NCI-H2081 treated with DMSO at 0.1 percent for 48 hours (cell line): ENCODE measurements around the gene RASA1.
"Not testable (repeated sequence)": the region's sequence is repeated elsewhere in the genome, so short reads cannot be mapped to it uniquely, and the experiment has no call there.

Experiments
- DNase-seq: peaks from one replicate; lab custom pipeline; 2025; lab: John Stamatoyannopoulos, UW

The RASA1 gene

DNA sequence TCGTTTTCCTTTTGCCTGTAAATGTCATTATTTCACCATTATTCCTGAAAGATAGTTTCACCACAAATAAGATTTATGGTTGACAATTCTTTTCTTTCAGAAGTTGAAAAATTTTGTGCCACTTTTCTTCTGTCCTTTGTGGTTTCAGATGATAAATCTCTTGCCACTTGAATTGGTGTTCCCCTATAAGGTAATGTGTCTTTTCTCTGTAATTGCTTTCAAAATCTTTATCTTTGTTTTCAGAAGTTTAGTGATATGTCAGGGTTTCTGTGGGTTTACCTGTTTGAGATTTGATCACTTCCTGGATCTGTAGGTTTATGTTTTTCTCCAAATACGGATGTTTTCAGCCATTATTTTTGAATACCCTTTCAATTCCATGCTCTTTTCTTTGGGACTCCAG is 14.6 kb downstream of the RASA1 start:
- DNase-seq: no peak

DNA sequence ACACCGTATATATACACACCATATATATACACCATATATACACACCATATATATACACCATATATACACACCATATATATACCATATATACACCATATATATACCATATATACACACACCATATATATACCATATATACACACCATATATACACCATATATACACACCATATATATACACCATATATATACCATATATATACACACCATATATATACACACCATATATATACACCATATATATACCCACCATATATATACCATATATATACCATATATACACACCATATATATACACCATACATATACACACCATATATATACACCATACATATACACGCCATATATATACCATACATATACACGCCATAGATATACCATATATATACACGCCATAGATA is 19.6 kb downstream of the RASA1 start:
- not testable (repeated sequence) for DNase-seq

DNA sequence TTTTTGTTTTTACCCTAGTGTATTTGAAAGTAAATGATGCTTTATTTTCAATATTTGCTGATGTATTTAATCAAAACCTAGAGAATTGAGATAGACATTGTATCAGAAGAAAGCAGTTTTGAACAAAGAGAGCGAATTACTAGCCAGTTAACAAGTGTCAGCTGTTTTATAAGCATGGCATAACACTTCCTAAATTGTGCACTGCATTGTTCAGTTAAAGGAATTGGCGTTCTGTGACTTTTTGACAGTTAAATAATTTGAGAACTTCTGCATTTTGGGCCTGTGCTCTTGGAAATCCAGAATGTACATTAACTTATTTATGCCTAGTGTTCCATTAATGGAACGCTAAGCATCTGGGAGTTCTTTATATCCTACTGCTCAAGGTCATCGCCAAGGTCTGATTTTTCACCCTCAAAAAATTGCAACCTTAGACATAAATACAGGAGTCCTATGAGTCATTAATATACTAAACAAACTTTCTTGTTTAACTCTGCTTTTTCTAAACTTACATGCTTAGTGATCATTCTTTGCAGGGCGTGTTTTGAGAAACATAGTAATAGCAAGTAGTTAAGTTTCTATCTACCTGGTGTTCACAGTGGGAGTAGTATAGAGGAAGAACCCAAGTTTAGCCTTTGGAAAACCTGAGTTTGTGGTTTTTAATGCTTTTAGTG is 31.1 kb downstream of the RASA1 start:
- no peak for DNase-seq

DNA sequence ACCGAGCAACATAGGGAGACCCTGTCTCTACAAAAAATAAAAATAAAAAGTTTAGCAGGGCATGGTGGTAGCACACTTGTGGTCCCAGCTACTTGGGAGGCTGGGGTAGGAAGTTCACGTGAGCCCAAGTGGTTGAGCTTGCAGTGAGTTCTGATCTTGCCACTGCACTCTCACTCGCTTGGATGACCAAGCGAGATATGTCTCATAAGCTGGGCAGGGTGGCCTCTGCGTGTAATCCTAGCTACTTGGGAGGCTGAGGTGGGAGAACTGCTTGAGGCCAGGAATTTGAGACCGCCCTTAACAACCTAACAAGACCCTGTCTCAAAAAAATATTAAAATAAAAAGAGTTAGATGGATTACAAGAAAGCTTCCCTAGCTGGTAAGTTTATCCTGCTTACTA is 32.5 kb downstream of the RASA1 start:
- DNase-seq: no peak

DNA sequence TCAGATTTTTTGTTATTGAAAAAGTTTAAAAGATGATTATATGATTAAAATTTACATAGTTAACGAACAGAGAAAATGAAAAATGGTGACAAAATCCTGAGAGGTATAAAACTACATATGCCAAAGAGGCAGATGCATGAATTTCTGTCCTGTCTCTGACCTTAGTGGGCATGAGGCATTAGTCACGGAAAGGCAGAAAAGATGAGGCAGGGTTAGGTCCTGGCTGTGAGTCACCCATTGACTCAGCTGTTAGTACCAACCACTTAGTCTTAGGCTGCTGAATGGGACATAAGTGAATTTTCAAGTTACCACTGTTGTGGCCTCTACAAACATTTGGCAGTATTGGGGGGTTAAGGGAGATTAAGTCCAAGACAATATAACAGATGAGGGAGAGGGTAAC is 33.1 kb downstream of the RASA1 start:
- DNase-seq: no peak

DNA sequence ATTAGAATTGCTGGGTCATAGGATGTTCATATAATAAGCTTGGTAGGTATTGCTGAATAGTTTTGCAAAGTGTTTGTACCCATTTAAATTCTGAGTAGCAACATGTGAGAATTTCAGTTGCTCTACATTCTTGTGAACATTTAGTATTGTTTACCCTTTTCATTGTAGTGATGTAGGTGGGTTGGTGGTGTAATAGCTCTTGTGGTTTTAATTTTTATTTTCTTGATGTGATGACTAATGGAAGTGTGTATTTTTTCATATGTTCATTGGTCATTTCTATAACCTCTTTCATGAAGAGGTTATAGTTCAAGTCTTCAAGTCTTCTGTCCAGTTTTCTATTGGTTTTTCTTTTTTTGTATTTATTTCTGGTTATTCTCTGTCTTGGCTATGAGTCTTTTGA is 34.4 kb downstream of the RASA1 start:
- DNase-seq: no peak

DNA sequence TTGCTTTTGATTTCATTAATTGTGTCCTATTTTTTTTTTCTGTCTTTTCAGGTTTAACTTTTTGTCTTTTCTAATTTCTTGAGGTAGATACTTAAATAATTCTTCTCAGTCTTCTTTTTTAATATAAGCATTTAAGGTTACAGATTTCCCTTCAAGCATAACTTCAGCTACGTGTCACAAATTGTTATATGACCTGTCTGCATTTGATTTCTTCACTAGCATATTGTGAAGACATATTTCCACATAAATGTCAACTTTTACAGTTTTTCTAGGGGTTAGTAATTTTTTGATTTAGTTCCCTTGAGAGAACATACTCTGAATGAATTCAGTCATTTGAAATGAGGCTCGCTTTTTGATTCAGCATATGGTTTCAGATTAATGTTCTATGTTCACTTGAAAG is 35.6 kb downstream of the RASA1 start:
- DNase-seq: no peak

DNA sequence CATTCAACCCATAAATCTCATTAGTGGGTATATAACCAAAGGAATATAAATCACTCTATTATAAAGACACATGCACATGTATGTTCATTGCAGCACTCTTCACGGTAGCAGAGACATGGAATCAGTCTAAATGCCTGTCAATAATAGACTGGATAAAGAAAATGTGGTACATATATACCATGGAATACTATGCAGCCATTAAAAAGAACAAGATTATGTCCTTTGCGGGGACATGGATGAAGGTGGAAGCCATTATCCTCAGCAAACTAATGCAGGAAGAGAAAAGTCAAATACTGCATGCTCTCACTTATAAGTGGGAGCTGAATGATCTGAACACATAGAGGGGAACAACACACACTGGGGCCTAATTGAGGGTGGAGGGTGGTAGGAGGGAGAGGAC is 38.4 kb downstream of the RASA1 start:
- not testable (repeated sequence) for DNase-seq

DNA sequence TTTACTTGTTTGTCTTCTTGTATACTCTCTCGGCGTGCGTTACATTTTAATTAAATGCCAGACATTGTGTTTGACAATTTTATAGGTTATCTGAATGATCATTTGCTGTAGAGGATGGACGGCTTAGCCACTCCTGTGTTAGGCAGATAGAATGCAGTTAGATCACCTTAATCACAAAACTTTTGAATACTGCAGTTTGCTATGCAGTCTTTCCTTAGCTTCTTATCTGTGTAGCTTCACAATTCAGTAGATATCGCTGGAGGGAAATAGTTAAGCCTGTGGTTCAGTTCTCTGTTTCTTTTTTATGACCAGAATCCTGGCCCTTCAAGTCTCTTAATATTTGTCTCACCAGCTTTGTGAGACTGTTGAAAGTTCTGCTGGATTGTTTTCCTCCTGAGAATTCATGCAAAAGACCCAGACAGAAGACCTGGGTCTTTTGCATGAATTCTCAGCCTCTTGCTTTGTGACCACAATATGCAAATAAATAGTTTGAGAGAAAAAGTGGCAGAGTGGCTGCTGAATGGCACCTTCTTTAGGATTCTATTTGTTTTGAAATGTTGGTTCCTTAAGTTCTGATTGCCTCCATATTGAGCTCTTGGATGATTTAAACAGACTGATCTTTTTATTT is 40.2 kb downstream of the RASA1 start:
- DNase-seq: no peak

DNA sequence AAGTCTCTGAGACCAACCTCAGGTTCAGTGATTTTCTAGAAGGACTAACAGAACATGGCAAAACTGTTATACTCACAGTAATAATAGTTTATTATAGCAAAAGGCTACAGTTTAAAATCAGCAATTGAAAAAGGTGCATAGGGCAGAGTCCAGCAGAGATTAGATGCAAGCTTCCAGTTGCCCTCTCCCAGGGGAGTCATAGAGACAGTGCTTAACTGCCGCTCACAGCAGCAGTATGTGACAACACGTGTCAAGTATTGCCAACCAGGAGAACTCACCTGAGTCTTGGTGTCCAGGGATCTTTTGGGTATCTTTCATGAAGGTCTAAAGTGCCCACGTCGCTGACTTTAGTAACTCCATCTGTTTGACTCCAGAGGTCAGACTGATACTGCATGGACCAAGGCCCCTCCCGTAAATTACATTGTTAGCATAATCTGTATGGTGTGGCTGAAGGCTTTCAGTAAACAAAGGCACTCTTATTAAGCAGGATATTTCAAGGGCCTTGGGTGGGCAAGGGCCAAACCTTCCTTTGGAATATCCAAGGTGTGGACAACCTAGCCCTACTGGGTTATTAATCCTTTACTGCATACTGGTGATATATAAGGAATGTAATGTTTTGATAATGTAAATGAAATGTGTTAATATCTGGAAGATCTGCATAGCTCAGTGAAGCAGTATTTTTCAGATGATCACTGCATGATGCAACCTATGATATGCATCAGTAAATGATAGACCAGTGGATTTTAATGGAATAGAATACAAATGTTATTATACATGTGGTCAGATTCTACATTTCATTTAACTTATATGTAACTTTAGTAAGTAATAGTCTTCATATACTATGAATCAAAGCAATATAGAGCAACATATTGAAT is 44.0 kb downstream of the RASA1 start:
- DNase-seq: no peak

DNA sequence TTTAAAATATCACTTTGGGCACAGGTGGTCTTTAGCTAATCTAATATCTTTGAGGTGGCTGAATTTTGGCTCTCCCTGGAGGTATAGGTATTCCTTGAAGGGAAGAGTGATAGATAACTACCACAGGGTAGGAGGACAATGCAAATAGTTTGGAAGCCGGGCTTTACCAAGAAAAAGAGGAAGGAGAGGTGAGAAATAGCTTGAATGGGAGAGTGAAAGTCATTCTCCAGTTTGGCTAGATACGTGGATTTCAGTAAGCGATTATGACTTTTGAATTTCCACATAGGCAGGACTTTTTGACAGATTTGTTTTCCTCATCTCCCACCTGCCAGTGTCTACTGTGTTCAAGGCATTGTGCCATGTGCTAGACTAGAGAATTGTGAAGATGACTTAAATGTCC is 45.5 kb downstream of the RASA1 start:
- no peak for DNase-seq

DNA sequence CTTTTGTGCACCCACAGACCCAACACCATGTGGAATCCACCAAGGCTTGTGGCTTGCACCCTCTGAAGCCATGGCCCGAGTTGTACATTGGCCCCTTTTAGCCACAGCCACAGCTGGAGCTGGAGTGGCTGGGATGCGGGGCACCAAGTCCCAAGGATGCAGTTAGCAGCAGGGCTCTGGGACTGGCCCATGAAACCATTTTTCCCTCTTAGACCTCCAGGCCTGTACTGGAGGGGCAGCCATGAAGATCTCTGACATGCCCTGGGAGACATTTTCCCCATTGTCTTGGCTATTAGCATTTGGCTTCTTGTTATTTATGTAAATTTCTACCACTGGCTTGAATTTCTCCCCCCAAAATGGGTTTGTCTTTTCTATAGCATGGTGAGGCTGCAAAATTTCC is 51.8 kb downstream of the RASA1 start:
- DNase-seq: no peak

DNA sequence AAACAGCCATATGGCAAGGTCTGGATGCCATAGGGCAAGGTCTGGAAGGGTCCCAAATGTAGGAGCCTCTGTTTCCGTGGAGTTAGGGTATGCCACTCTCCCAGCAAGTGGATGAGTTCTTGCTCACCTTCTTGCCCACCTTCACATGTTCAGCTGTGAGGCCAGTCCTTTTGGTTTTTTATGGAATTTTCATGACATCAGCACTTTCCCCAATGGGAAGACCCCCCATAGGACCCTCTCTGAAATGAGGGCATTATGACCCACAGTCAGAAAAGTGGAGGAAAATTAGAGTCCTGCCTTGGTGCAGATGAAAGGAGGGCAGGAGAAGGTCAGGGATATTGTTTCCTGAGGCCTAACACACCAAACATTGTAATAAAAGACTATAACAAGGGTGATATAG is 53.9 kb downstream of the RASA1 start:
- DNase-seq: no peak

DNA sequence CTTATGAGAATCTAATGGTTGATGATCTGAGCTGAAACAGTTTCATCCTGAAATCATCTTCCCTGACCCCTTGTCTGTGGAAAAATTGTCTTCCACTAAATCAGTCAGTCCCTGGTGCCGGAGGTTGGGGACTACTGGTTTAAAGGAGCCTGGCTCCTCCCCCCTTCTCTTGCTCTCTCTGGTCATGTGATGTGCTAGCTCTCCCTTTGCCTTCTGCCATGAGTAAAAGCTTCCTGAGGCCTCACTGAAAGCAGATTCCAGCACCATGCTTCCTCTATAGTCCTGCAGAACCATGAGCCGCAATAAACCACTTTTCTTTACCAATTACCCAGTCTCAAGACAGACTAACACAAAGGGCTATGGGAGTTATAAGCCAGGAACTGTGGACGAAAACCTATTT is 54.7 kb downstream of the RASA1 start:
- no peak for DNase-seq

DNA sequence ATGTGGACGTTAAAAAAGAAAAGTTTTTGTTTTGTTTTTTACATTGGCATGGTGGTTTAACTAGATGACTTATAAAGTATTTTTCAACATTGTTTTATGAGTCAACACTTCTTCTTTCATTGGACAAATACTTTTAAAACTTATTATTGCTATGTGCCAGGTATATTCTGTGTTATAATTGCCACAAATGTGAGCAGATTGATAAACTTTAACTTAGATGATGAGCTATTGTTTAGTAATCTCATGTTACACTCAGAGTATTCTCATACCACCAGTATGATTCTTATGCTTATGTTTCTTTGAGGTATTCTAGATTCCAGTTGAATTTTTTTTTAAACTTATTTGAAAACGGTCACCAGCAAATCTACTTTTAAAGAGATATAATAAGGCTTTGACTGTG is 60.3 kb downstream of the RASA1 start:
- no peak for DNase-seq

DNA sequence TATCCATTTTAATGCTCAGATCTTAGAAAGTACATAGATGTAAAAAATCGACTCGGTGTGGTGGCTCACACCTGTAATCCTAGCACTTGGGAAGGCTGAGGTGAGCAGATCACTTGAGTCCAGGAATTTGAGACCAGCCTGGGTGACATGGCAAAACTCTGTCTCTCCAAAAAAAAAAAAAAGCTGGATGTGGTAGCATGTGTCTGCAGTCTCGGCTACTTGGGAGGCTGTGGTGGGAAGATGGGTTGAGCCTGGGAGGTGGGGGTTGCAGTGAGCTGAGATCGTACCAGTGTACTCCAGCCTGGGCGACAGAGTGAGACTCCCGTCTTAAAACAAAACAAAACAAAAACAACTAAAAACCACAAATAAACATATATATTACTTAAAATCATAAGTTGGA is 61.4 kb downstream of the RASA1 start:
- DNase-seq: no peak

DNA sequence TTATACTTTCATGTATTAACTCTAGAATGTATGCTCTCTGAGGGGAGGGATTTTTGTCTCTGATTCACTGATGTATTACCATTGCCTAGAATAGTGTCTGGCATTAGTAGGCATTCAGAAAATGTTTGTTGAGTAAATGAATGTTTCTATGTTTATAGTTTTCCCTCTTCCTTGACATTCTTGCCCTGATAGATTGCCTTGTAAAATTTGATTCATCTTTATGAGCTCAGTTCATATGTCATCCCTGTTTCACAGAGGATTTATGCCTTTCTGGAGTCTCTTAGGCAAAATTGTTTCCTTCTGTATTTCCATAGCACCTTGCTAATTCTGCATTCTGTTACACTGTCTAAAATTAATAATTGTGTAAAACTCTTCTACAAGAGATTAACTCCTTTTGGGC is 72.3 kb downstream of the RASA1 start:
- no peak for DNase-seq

DNA sequence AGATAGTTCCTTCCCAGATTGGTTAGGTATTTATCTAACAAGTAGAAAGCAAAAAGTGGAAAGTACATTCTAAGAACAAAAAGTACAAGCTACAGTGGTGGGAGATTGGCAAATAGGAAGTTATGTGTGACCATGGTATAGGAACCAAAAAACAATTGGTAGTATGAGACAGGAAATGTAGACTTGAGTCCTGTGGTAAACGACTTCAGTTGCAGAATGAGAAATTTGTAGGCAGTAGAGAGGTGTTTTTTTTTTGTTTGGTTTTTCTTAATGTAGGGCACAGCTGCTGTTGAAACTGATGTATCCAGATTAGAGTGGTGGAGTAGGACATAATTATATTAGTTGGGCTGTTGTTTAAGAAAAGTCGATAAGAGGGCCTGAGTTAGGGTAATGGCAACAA is 73.0 kb downstream of the RASA1 start:
- DNase-seq: no peak

DNA sequence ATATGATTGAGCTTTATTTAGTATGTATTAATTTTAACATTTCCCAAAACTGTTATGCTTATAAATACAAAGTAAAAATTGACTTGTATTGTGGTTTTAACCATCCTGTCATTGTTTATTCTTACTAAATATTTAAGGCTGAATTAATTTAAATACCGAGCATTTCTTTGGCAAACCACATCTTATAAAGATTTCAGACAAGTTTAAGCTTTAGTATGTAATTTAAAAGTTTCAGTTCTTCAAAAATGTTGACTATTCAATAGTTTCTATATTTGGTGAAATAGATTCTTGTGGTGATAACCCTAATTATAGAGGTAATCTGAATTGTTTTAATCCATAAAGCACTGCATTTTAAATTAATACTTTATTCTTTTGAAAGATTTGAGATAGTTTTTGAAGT is 79.6 kb downstream of the RASA1 start:
- no peak for DNase-seq

DNA sequence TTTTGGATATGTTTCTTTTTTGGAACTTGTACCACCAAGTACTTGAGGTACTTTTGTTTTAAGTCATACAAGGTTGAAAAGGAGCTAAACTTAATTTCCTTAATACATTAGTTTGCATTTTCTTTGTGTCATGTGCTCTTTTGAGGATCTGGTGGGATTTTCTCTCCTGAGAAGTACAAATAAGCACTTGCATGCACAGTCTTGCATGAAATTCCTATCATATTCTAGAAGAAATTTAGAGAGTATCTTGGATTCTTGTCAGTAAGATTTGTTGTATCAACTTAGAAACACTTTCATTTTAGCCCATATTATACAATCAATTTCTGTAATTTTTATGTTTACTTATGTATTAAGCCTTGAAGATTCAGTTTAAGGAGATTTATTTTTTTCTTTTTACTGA is 80.2 kb downstream of the RASA1 start:
- no peak for DNase-seq

DNA sequence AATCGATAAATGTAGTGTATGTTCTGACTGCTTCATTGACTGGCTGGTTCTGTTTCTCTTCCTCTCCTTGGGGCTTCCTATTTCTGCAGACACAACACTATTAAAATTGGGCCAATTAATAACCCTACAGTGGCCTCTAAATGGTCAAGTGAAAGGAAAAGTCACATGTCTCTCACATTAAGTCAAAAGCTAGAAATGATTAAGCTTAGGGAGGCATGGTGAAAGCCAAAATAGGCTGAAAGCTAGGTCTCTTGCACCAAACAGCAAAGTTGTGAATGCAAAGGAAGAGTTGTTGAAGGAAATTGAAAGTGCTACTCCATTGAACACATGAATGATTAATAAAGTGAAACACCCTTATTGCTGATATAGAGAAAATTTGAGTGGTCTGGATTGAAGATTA is 86.8 kb downstream of the RASA1 start:
- DNase-seq: no peak

DNA sequence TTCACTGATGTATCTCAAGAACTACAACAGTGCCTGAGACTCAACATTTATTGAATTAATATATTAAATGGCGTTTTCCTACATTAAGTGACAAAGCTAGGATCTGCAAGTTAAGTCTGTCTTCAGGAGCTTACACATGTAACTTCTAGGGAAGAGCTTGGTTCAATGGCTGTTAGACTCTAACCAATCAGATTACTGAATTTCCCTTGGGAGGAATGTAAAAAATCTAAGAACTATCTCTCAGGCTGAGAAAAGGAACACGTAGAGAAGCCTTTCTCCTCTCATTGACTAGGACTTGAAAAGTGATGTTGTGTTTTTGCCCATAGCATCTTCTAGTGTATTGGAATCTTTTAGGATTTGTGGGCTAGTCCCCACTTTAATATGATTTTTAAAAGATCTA is 91.4 kb downstream of the RASA1 start:
- DNase-seq: no peak

DNA sequence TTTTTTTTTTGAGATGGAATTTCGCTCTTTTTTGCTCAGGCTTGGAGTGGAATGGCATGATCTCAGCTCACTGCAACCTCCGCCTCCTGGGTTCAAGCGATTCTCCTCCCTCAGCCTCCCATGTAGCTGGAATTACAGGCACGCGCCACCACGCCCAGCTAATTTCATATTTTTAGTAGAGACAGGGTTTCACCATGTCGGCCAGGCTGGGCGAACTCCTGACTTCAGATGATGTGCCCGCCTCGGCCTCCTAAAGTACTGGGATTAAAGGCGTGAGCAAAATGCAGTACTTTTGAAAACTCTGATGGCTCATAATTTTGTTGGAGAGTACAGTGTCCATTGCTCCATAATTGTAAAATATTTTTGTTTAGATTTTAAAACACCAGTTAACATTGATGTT is 92.4 kb downstream of the RASA1 start:
- DNase-seq: no peak
